Panc1 (cell line): ENCODE measurements around the gene HS2ST1. TPM values are rescaled to one million over a fixed set of nuclear protein-coding genes. Genes with fewer than 3 reads are reported as not detected.

Experiments used
- ATAC-seq: fragments of 200-7000 bp; cut with Tn5 transposase; 2 replicates; pipeline ENCODE4 v1.9.1; 2020; ENCODE audit warnings: mild to moderate bottlenecking, moderate library complexity
- BruUV-seq: library from RNA; stranded (reverse); fragments of 400-500 nt; replicated peaks from 2 replicates; lab custom pipeline; 2021; lab: Mats Ljungman, UMichigan
- CTCF ChIA-PET: fragments of 300-600 bp; sonication (Branson Sonifier 250); formaldehyde crosslinking; loops from one replicate; lab custom pipeline; 2022; ENCODE audit warnings: antibody characterized with exemption; lab: Charles Lee
- POLR2A ChIA-PET: fragments of 300-600 bp; sonication (Branson Sonifier 250); formaldehyde crosslinking; loops from one replicate; lab custom pipeline; 2022; ENCODE audit warnings: antibody characterized with exemption; lab: Charles Lee
- DNase-seq: peaks from one replicate; pipeline ENCODE4 v3.0.0-alpha.2; 2010; ENCODE audit warnings: low read depth, low spot score
- H3K27ac ChIP-seq: 2 replicates; pipeline ENCODE4 v1.5.1; 2011; ENCODE audit warnings: mild to moderate bottlenecking, low read length, inconsistent platforms
- H3K27me3 ChIP-seq: fragments of 200-500 bp; sonication (Bioruptor generic); 2 replicates; pipeline ENCODE4 v1.6.0; 2014; ENCODE audit warnings: low read length, inconsistent platforms; ENCODE audit not compliant: control insufficient read depth, insufficient read depth
- H3K36me3 ChIP-seq: fragments of 200-500 bp; sonication (Bioruptor generic); 2 replicates; pipeline ENCODE4 v1.5.1; 2014; ENCODE audit warnings: inconsistent platforms, mild to moderate bottlenecking, low read length, moderate library complexity; ENCODE audit not compliant: control insufficient read depth, insufficient read depth
- H3K4me1 ChIP-seq: 2 replicates; pipeline ENCODE4 v1.5.1; 2011; ENCODE audit warnings: inconsistent platforms, mild to moderate bottlenecking, low read length, moderate library complexity; ENCODE audit not compliant: control insufficient read depth, insufficient read depth
- H3K4me3 ChIP-seq, 2 experiments: 2 replicates each; pipeline ENCODE4 v1.5.1; 2011 to 2012; ENCODE audit warnings: low read depth in 2 of 2, low read length in 2 of 2, mild to moderate bottlenecking in 2 of 2, inconsistent platforms in 1 of 2, moderate library complexity in 1 of 2
- H3K9me3 ChIP-seq: fragments of 200-500 bp; sonication (Bioruptor generic); 2 replicates; pipeline ENCODE4 v1.5.1; 2014; ENCODE audit warnings: low read depth, mild to moderate bottlenecking, inconsistent platforms, low read length, moderate library complexity; ENCODE audit not compliant: control insufficient read depth, insufficient read depth
- POLR2AphosphoS5 ChIP-seq: IDR thresholded peaks from 2 replicates; pipeline ENCODE4 v1.6.1; 2012; ENCODE audit warnings: mild to moderate bottlenecking, low read depth, low read length, moderate library complexity
- REST ChIP-seq, 2 experiments: IDR thresholded peaks; 2 replicates each; pipeline ENCODE4 v1.6.1; 2011 to 2012; ENCODE audit warnings: low read depth in 2 of 2, control low read depth in 1 of 2, low read length in 1 of 2, mild to moderate bottlenecking in 1 of 2, moderate library complexity in 1 of 2; ENCODE audit not compliant: insufficient read depth in 1 of 2
- SIN3A ChIP-seq: IDR thresholded peaks from 2 replicates; pipeline ENCODE4 v1.6.1; 2012; ENCODE audit warnings: low read depth, mild to moderate bottlenecking, low read length, moderate library complexity, borderline replicate concordance; ENCODE audit not compliant: insufficient read depth
- TCF7L2 ChIP-seq: IDR thresholded peaks from 2 replicates; pipeline ENCODE4 v1.6.1; 2011; ENCODE audit warnings: mild to moderate bottlenecking, low read depth, low read length, inconsistent platforms
- in situ Hi-C: cut with HindIII; loops from 2 replicates; pipeline ENCODE4 v1.10.0; 2016; ENCODE audit warnings: low sequenced_read_pairs, low pct_unique_long_range_greater_than_20kb
- intact Hi-C: fragments of 100-400 bp; cut with micrococcal nuclease; formaldehyde crosslinking; loops from one replicate; pipeline ENCODE4 v1.10.0; 2022; ENCODE audit not compliant: unreplicated experiment
- total RNA-seq: library from RNA; stranded (reverse); gene quantifications from one replicate; pipeline ENCODE4 v1.2.1, GENCODE V29; 2021; ENCODE audit not compliant: unreplicated experiment
- TF ChIP-seq, protein P1 (sequence below): fragments of 450-650 bp; IDR thresholded peaks from 2 replicates; pipeline ENCODE4 v1.5.1; 2017; ENCODE audit warnings: mild to moderate bottlenecking

The HS2ST1 gene
- total RNA-seq, 1 experiment from 2014 or later = 81.0 TPM

DNA sequence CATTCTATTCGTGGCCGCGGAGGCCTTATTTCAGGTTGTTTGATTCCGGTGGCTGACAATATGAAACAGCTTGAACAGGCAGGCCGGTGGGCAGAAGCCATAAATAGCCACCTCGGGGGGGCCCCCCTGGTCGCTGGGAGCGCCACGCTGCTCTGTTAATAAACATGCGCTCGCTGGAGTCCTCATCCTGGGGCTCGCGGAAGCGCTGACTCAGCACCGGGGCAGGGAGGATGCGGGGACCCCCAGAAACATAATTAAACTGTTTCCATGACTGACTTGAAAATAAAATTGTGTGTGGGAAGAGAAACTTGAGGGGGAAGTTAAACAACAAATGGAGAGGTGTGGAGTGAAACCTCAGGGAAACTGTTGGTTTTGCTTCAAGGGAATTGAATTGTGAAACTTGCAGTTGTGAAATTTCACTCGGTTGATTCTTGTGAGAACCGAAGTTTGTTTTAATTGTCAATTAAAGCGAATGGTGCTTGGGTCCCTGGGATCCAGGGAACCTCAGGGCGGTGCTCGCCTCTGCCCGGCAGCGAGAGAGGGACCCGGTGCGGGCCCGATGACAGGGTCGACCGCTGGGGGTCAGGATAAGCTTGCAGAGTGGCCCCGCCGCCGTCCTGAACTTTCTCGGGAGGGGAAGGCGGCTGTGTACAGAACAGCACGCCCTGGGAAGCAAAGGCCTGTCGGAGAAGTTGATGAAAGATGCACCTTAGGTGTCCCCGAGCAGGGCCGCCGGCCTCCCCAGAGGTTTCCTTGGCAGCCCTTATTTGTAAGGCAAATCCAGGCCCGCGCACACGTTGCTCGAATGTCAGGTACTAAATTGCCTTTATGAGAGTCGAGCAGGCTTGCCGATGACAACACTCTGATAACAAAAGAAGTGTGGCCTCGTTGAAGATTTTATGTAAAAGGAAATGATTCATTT, 237.3 kb downstream of the HS2ST1 start:
- in situ Hi-C loops = no loop called here
- Histone ChIP-seq H3K27me3 (no peaks in the 10 kb centered on the region), H3K36me3 (no peaks in the 10 kb centered on the region), H3K27ac (no peak overlapping the region), H3K4me3 (peak overlapping the region; percentile 5 to 38; a peak in 3 of 4 replicates), H3K4me1 (no peaks in the 10 kb centered on the region), H3K9me3 (no peaks in the 10 kb centered on the region)
- TF ChIP-seq REST (IDR thresholded peaks at IDR 0.05; ENCODE audit: insufficient read depth in 1 of 2, low read depth in 2 of 2, low read length in 1 of 2) (no peak), TCF7L2 (no peak), SIN3A (no peak)
- TF ChIP-seq, protein P1, sequence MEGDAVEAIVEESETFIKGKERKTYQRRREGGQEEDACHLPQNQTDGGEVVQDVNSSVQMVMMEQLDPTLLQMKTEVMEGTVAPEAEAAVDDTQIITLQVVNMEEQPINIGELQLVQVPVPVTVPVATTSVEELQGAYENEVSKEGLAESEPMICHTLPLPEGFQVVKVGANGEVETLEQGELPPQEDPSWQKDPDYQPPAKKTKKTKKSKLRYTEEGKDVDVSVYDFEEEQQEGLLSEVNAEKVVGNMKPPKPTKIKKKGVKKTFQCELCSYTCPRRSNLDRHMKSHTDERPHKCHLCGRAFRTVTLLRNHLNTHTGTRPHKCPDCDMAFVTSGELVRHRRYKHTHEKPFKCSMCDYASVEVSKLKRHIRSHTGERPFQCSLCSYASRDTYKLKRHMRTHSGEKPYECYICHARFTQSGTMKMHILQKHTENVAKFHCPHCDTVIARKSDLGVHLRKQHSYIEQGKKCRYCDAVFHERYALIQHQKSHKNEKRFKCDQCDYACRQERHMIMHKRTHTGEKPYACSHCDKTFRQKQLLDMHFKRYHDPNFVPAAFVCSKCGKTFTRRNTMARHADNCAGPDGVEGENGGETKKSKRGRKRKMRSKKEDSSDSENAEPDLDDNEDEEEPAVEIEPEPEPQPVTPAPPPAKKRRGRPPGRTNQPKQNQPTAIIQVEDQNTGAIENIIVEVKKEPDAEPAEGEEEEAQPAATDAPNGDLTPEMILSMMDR = peak; percentile 90
- intact Hi-C loops = loop anchor here (10.0 kb wide), 1 partner anchor 1153 kb away; no protein-coding TSS in a partner anchor
- CTCF ChIA-PET = interaction anchor here (0.5 kb wide), 1 partner anchor 129 kb away, joined by 6 read pairs; no protein-coding TSS in a partner anchor
- ATAC-seq (peak; percentile 98), DNase-seq (no peak)
- no TSS peak for BruUV-seq
- POLR2A ChIA-PET = no interaction called here

DNA sequence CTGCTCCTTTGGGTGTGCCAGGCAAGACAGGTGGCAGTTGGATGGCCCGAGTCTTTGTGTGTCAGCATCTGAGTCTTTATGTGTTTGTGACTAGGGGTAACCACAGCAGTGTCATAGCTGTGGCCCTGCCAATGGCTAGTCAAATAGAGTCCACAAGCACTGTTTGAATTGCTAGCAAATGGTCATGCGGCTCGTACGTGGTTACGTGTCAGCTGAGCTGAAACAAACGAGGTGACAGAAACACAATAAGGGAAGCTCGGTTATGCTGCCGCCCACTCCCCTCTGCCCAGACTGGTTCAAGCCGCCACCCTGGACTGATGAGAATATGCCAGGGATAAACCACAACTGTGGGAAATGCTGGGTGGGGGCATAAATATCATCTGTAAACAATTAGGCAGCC, 239.9 kb downstream of the HS2ST1 start:
- ChIA-PET POLR2A (no interaction called here), CTCF (interaction anchor here (0.5 kb wide), 1 partner anchor 328 kb away, joined by 4 read pairs; no protein-coding TSS in a partner anchor)
- no TSS peak for BruUV-seq
- H3K27me3 ChIP-seq = peaks cover 6% of the 10 kb centered on the region; the same call in 1 of the 2 replicates
- H3K36me3 ChIP-seq = no peaks in the 10 kb centered on the region
- intact Hi-C loops (loop anchor here (10.0 kb wide), 1 partner anchor 1150 kb away; no protein-coding TSS in a partner anchor), in situ Hi-C loops (no loop called here)
- no peak overlapping the region for H3K4me3 ChIP-seq
- H3K9me3 ChIP-seq = no peaks in the 10 kb centered on the region
- ATAC-seq (no peak), DNase-seq (no peak)
- TF ChIP-seq, protein P1 = no peak
- TF ChIP-seq SIN3A (no peak), REST (IDR thresholded peaks at IDR 0.05; ENCODE audit: insufficient read depth in 1 of 2, low read depth in 2 of 2, low read length in 1 of 2) (no peak), POLR2AphosphoS5 (no peak), TCF7L2 (no peak)
- H3K4me1 ChIP-seq = no peaks in the 10 kb centered on the region
- H3K27ac ChIP-seq = no peak overlapping the region
